K562 (cell line): Measurements from ENCODE around the gene NFE2. TPM values are rescaled to one million over a fixed set of nuclear protein-coding genes. Genes with fewer than 3 reads are reported as not detected.

Experiments used
- CBX1 ChIP-seq: sonication (generic); IDR thresholded peaks from 2 replicates; pipeline ENCODE4 v1.6.1; 2016; ENCODE audit warnings: antibody characterized with exemption, low read depth, mild to moderate bottlenecking
- CSDE1 ChIP-seq, 2 experiments: fragments of 450-650 bp; IDR thresholded peaks; 2 replicates each; pipeline ENCODE4 v1.6.1; 2016; ENCODE audit warnings: mild to moderate bottlenecking in 1 of 2
- PCBP1 ChIP-seq: fragments of 200-400 bp; formaldehyde crosslinking; IDR thresholded peaks from 2 replicates; pipeline ENCODE4 v1.6.1; 2018; ENCODE audit warnings: mild to moderate bottlenecking, low read depth, low read length; ENCODE audit not compliant: poor library complexity, severe bottlenecking
- SAFB2 ChIP-seq: fragments of 200-400 bp; formaldehyde crosslinking; IDR thresholded peaks from 2 replicates; pipeline ENCODE4 v1.6.1; 2018; ENCODE audit warnings: borderline replicate concordance, low read length, low read depth, moderate library complexity; ENCODE audit not compliant: severe bottlenecking
- TCF3 ChIP-seq: sonication (generic); formaldehyde crosslinking; IDR thresholded peaks from 2 replicates; pipeline ENCODE4 v1.4.0; 2020; ENCODE audit warnings: mild to moderate bottlenecking, missing genetic modification reagents
- XRCC4 ChIP-seq: IDR thresholded peaks from one replicate; pipeline ENCODE4 v1.6.1; 2011; ENCODE audit not compliant: insufficient read depth, insufficient read length; ENCODE audit errors: extremely low read depth
- ZBTB7A ChIP-seq: IDR thresholded peaks from 2 replicates; pipeline ENCODE4 v1.6.1; 2011; ENCODE audit warnings: low read depth, mild to moderate bottlenecking, low read length, moderate library complexity, borderline replicate concordance; ENCODE audit not compliant: control insufficient read depth
- ZFP36 ChIP-seq: fragments of 150-350 bp; IDR thresholded peaks from 2 replicates; pipeline ENCODE4 v1.6.1; 2018; ENCODE audit warnings: low read length, low read depth; ENCODE audit not compliant: partially characterized antibody
- ZNF696 ChIP-seq: fragments of 250-450 bp; sonication (Bioruptor Pico); conservative IDR thresholded peaks from 2 replicates; pipeline ENCODE4 v1.4.0; 2020; ENCODE audit warnings: mild to moderate bottlenecking, moderate library complexity
- polyA plus RNA-seq, 8 experiments: library from polyadenylated mRNA; depleted of rRNA in 4 of 8; stranded (reverse) in 5 of 8; unstranded in 3 of 8; fragments of >200 nt; fragmentation: Nextera tagmentation in 2 of 8; fragmentation: Illumina TruSeq in 1 of 8; extraction: Ambion mirVana in 2 of 8; extraction: Trizol in 1 of 8; gene quantifications; 2 replicates each; pipeline versions ENCODE4 v1.2.1 to v1.2.3, GENCODE V29; 2011 to 2014; ENCODE audit warnings: inconsistent platforms in 1 of 8, missing spikeins in 1 of 8
- total RNA-seq, 7 experiments: library from RNA; depleted of rRNA in 6 of 7; stranded (reverse); fragments of >200 nt in 6 of 7; fragmentation: Illumina TruSeq in 2 of 7; extraction: Trizol in 2 of 7; gene quantifications; 2 replicates each; pipeline versions ENCODE4 v1.2.1 to v1.2.3, GENCODE V29; 2011 to 2021; ENCODE audit warnings: low replicate concordance in 1 of 7
- TF ChIP-seq, protein P1 (sequence below), 2 experiments: fragments of 450-650 bp in 1 of 2; IDR thresholded peaks; 2 replicates each; pipeline ENCODE4 v1.6.1; 2011 to 2017; ENCODE audit warnings: low read depth in 2 of 2, antibody characterized with exemption in 1 of 2, borderline replicate concordance in 1 of 2, low read length in 1 of 2, mild to moderate bottlenecking in 1 of 2, mixed read lengths in 1 of 2; ENCODE audit not compliant: control insufficient read depth in 1 of 2
- TF ChIP-seq, protein P2 (sequence below): fragments of 450-650 bp; formaldehyde crosslinking; IDR thresholded peaks from 2 replicates; pipeline ENCODE4 v1.4.0; 2020; ENCODE audit warnings: mild to moderate bottlenecking, moderate library complexity
- TF ChIP-seq, protein P3 (sequence below): sonication (generic); formaldehyde crosslinking; IDR thresholded peaks from 2 replicates; pipeline ENCODE4 v1.8.0; 2023; ENCODE audit warnings: missing genetic modification reagents, mild to moderate bottlenecking, borderline replicate concordance

The NFE2 gene
- total and polyA plus RNA-seq, 9 of the 15 experiments (the other 6 are each of a cell fraction or from before 2014, with no cell fraction given): 12.3 to 282 (median 208) TPM

DNA sequence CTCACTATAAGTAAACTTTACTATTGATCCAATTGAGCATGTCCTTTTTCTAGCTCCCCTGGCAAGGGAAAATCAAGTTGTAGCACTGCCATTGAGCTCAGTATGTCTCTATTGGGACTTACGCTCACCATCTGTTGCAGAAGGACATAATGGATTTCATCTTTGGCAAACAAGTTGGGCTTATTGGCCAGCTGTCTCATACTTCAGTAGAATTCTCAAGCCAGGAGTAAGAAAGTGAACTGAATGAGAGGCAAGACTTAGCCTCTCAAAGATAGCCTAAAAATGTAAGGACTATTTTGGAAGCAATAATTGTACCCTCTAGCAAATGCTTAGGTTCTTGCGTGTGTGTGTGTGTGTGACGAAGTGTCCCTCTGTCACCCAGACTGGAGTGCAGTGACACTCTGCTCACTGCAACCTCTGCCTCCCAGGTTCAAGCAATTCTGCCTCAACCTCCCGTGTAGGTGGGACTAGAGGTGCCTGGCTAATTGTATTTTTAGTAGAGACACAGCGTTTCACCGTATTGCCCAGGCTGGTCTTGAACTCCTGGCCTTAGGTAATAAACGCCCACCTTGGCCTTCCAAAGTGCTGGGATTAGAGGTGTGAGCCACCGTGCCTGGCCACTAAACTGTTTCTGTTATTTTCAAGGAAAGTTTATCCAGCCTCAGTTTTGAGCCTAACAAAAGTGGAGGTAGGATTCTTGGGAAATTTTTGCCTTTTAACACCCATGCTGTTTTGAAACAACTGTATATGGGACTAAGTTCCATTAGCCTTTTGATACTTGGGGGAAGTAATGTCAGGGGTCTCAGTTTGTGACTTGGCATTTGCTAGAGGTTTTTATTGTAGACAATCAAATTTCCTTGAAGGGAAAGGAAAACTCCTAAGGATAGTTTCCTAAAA lies 13.3 kb downstream of the NFE2 start (continued):
- TF ChIP-seq SAFB2 (no peak), ZBTB7A (no peak), TCF3 (no peak), CBX1 (no peak; the same call in 1 of the 2 replicates), ZFP36 (no peak), CSDE1 (IDR thresholded peaks at IDR 0.05) (no peak), XRCC4 (no peak), PCBP1 (no peak), ZNF696 (CRISPR knock-in tag) (no peak)
- TF ChIP-seq, protein P1, sequence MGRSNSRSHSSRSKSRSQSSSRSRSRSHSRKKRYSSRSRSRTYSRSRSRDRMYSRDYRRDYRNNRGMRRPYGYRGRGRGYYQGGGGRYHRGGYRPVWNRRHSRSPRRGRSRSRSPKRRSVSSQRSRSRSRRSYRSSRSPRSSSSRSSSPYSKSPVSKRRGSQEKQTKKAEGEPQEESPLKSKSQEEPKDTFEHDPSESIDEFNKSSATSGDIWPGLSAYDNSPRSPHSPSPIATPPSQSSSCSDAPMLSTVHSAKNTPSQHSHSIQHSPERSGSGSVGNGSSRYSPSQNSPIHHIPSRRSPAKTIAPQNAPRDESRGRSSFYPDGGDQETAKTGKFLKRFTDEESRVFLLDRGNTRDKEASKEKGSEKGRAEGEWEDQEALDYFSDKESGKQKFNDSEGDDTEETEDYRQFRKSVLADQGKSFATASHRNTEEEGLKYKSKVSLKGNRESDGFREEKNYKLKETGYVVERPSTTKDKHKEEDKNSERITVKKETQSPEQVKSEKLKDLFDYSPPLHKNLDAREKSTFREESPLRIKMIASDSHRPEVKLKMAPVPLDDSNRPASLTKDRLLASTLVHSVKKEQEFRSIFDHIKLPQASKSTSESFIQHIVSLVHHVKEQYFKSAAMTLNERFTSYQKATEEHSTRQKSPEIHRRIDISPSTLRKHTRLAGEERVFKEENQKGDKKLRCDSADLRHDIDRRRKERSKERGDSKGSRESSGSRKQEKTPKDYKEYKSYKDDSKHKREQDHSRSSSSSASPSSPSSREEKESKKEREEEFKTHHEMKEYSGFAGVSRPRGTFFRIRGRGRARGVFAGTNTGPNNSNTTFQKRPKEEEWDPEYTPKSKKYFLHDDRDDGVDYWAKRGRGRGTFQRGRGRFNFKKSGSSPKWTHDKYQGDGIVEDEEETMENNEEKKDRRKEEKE (IDR thresholded peaks at IDR 0.05; ENCODE audit: borderline replicate concordance in 1 of 2, control insufficient read depth in 1 of 2, low read depth in 2 of 2, low read length in 1 of 2): peak in 1 of 2 experiments; percentile 84; a peak in 1 of 4 replicates
- TF ChIP-seq, protein P2, sequence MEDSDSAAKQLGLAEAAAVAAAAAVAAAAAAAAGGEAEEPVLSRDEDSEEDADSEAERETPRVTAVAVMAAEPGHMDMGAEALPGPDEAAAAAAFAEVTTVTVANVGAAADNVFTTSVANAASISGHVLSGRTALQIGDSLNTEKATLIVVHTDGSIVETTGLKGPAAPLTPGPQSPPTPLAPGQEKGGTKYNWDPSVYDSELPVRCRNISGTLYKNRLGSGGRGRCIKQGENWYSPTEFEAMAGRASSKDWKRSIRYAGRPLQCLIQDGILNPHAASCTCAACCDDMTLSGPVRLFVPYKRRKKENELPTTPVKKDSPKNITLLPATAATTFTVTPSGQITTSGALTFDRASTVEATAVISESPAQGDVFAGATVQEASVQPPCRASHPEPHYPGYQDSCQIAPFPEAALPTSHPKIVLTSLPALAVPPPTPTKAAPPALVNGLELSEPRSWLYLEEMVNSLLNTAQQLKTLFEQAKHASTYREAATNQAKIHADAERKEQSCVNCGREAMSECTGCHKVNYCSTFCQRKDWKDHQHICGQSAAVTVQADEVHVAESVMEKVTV (CRISPR knock-in tag): 0 out of 2 replicates have a peak, but pooled peaks have one; percentile 11
- TF ChIP-seq, protein P3, sequence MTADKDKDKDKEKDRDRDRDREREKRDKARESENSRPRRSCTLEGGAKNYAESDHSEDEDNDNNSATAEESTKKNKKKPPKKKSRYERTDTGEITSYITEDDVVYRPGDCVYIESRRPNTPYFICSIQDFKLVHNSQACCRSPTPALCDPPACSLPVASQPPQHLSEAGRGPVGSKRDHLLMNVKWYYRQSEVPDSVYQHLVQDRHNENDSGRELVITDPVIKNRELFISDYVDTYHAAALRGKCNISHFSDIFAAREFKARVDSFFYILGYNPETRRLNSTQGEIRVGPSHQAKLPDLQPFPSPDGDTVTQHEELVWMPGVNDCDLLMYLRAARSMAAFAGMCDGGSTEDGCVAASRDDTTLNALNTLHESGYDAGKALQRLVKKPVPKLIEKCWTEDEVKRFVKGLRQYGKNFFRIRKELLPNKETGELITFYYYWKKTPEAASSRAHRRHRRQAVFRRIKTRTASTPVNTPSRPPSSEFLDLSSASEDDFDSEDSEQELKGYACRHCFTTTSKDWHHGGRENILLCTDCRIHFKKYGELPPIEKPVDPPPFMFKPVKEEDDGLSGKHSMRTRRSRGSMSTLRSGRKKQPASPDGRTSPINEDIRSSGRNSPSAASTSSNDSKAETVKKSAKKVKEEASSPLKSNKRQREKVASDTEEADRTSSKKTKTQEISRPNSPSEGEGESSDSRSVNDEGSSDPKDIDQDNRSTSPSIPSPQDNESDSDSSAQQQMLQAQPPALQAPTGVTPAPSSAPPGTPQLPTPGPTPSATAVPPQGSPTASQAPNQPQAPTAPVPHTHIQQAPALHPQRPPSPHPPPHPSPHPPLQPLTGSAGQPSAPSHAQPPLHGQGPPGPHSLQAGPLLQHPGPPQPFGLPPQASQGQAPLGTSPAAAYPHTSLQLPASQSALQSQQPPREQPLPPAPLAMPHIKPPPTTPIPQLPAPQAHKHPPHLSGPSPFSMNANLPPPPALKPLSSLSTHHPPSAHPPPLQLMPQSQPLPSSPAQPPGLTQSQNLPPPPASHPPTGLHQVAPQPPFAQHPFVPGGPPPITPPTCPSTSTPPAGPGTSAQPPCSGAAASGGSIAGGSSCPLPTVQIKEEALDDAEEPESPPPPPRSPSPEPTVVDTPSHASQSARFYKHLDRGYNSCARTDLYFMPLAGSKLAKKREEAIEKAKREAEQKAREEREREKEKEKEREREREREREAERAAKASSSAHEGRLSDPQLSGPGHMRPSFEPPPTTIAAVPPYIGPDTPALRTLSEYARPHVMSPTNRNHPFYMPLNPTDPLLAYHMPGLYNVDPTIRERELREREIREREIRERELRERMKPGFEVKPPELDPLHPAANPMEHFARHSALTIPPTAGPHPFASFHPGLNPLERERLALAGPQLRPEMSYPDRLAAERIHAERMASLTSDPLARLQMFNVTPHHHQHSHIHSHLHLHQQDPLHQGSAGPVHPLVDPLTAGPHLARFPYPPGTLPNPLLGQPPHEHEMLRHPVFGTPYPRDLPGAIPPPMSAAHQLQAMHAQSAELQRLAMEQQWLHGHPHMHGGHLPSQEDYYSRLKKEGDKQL (CRISPR knock-in tag): 0 out of 2 replicates have a peak, but pooled peaks have one; percentile 20
